Measurements from ENCODE around the gene SLC25A1. TPM values are rescaled to one million over a fixed set of nuclear protein-coding genes. Genes with fewer than 3 reads are reported as not detected.

SLC25A1 gene
- 30.3 TPM for total RNA-seq

DNA sequence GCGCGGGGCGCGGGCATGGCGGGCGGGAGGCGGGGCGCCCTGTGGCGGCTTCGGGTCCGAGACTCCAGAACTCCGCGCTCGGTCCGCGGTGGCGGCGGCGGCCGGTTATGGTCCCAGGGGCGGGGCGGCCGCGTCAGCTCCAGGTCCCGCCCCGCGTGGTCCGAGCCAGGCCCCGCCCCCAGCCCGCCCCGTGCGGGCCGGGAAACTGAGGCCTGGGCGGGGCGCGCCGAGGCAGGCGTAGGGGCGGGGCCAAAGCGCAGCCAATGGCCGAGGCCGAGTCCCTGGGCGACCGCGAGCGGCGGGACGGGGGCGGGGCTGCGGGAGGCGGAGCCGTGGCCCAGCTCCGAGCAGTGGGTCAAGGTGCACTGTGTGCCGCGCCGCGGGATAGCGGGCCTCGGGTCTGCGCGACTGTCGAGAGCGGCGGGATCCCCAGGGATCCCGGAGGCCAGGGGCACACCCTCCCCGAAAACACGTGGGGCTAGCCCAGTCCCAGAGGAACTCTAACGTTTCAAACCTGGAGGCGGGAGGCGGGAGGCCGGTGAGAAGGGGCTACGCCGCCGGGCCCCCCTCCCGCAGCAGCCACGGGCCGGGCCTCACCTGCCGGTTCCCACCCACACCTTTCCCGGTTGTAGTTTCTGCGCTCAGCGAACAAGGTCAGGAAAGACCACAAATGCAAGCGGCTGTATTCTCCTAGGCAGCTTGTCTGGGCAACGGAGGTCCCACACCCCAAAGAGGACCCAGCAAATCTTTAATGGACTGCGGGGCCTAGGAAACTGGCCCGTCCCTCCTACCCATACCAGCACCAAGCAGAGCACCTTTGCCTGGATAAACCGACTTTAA lies at the start of gene SLC25A1:
SLC25A1 (minus strand) TSS at position 80 of the 840 bp plus-strand sequence; CDS start at position 17, 63 bp downstream.
- DNase-seq: peak; percentile 91

DNA sequence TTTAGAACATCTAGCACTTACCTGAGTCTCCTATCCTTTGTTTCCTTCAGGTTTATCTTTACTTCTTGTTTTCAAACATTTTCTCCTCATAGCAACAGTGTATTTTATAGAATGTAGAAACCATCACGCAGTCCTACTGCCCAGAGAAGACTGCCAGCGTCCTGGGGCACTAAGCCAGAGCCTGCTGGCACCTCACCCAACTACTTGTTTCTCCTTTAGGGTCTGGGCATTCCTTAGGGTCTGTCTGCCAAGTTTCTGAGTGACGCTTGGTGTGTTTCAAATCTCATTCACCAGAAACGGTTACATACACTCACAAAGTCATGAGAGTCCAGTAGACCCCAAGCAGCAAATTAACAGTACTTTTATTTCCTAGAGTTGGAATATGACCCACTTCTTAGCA lies 49.6 kb upstream of the SLC25A1 start:
- no peak for DNase-seq

DNA sequence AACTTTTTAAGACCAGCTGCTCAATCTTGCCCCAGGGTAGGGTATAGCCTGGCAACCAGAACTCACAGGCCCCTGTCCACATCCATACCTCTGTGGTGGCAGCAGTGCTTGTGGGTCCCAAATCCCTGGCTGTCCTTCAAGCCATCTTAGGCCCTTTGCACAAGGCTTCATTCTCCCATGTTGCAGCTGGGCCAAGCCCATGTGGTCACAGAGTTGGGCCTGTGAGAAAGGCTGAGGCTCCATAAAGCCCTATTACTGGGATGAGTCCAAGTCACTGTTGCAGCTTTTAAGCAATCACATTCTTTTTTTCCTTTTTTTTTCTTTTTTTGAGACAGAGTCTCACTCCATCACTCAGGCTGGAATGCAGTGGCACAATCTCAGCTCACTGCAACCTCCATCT lies 47.9 kb upstream of the SLC25A1 start:
- no peak for DNase-seq

DNA sequence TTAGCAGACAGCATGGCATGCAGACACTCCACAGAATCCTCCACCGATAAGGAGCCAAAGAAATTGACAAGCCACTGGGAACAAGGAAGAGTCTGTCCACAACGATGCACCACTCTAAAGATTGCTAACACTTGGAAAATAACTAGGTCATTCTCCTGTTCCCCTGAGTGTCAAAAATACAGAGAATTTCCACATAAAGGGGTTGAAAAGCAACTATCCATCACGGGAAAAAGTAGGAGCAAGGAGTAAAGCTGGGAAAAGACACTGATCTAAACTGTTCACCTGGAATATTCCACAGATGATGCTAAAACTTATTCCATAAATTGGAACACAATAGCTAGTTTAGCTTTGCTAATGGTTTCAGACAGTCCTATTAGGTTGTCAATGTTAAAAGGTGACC lies 47.0 kb upstream of the SLC25A1 start:
- no peak for DNase-seq

DNA sequence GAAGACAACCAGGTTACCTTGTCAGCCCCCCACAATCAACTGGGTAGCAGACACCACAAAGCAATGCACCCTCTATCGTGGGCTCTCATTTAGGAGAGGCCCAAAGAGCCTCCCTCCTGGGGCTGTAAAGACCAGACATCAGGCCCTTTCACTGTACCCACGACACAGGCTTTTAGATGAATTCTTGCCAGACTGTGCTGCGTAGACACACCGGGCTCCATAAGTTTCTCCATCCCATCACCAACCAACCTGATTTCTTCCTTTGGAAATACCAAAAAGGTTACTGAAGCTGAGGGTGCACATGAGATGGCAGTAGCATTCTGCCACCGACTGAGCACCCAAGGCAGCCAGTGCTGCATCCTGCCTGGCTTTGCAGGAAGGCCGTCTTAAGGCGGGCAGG lies 46.4 kb upstream of the SLC25A1 start:
- no peak for DNase-seq

DNA sequence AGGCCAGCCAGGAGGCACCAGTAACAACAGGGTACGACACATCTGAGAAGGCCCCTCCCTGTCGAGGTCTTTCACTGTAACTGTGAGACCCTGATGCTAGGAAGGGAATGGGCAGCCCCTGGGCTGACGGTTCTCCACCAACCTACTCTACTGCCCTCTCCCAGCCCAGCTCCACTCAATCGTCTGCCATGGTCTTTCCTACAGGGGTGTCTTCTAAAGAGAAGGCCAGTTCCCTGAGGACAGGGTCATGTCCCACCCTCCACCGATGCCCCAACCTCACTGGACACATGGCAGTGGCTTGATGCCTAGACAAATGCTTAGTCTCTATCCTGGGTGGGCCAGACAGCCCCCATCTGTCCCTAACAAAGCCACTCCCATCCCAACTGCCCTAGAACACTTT lies 46.0 kb upstream of the SLC25A1 start:
- no peak for DNase-seq

DNA sequence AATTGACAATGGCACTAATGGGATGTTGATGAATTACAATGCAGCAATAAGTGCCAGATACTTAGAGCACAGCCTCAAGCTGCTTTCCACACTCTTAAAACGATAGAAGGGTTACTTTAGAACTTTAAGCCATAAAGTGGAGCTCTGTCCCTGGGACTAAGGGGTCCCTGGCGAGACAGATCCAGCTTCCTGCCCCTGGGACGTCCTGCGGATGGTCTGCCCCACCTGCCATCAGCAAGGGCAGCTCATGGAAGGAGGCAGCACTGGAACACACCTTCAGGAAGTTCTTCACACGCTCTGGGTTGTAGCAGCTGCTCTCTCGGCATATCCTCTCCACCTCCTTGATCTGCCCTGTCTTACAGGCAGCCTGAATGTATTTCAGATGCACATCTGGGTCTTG lies 45.1 kb upstream of the SLC25A1 start:
- DNase-seq: no peak

DNA sequence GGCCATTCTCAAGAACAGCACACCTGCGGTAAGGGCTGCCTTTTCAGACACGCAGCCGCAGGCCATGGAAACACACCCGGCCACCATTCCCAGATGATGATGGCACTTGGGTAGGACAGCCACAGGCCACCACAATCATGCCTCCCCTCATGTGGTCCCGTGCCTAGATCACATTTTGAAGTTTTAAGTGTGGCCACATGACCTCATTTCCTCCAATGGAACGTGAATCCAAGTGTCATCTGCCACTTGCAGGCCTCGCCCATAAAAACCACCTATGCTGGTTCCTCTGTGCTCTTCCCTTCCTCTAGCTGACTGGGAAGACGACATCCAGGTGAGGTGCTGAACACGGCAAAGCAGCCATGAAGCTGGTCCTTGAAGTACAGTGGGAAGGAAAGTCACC lies 44.6 kb upstream of the SLC25A1 start:
- DNase-seq: no peak

DNA sequence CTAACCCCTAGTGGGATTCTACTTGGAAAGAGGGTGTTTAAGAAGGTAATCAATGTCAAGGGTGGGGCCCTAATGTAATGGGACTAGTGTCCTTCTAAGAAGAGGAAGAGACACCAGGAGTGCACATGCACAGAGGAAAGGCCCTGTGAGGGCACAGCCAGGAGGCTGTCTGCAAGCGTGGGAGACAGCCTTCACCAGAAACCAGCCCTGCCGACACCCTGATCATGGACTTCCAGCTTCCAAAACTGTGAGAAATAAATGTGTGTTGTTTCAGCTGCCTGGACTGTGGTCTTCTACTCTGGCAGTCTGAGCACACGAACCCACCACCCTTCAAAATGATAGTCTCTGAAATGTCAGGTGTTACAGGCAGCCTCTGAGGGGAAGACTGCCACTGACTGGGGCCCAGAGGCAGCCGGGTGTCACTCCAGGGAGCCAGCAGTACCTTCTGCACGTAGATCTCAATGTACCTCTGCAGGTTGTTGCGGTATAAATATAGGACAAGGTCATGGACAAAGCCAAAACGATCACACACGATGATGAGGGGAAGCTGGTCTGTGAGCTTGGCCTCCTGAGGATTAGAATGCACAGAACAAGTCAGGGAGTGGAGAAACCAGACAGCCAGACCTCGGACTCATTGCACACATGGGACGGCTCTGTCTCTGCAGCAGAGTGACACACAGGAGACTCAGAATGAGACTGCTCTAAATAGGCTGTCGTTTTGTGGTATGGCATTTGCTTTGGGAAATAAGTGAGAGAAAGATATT lies 43.9 kb upstream of the SLC25A1 start:
- DNase-seq: no peak

DNA sequence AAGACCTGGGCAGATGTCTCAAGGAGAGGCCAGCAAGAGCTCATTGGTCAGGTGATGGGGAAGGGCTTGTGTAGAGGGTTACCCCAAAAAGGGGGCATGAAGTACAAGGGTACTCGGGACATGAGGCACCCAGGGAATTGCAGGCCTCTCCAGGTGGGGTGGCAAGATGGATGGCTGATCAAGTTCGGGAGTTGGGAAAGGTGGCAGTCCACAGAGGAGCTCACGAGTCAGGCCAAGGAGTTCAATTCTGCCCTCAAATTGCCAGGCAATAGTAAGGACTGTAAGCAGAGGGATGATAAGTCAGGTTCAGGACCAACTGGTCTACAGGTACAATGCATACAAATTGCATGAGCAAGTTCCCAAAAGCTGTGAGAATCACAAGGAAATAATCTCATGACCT lies 42.3 kb upstream of the SLC25A1 start:
- DNase-seq: no peak

DNA sequence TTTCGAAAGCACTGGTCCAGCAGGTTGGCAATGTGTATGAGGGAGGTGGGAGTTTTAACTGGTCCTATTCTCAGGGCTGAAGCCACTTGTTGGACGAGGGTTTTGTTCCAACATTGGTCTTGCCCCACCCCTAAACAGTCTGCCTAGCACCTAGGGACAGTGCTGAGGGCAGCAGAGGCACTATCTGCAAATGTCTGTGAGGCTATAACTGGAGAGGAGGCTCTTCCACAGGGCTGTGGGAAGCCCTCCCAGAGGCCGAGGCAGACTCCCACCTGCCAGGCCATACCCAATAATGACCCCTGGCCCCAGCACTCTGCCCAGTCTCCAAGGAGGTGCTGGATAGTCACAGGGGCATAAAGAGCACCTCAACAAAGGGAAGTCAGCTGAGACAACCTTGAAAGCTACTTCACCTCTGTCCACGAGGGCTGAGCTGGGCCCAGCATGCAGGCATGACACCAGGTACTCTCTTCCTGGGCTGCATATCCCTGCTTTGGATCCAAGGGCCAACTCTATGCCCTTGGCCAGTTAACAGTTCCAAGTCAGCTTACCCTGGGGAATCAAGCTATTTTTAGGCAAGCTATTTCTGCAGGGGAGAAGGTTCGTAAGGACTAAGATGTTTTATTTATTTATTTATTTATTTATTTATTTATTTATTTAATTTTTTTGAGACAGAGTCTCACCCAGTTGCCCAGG lies 40.2 kb upstream of the SLC25A1 start:
- DNase-seq: no peak

DNA sequence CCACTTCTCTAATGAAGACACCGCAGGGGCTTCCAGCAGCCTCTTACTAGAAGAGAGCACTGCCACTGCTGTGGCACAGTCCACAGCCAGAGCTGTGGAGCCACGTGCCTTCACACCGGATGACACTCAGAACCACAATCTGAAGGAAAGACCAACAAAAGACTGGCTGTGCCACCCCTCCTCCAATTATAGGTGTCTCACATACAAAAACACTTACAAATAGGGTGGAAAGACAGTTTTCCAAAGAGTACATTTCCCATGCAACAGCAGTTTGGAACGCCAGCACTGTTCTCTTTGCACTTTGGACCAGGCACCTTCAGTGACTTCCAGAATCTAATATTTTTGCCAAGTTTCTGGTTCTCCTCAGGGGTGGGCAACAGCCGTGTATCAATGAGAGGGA lies 38.0 kb upstream of the SLC25A1 start:
- no peak for DNase-seq

DNA sequence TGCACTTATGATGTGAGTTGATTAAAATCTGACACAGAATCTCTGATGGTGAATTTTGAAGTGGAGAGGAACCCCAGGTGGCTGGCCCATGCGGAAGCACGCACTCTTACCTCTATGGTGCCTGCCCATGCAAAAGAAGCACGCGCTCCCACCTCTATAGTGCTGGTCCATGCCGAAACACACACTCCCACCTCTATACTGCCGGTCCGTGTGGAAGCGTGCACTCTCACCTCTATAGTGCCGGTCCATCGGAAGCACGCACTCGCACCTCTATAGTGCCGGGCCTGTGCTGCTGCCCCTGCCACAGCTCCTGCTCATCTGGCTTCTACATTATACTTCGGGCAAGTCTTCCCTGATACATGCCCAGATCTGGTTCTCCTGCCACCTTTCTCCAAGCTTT lies 36.8 kb upstream of the SLC25A1 start:
- DNase-seq: no peak

DNA sequence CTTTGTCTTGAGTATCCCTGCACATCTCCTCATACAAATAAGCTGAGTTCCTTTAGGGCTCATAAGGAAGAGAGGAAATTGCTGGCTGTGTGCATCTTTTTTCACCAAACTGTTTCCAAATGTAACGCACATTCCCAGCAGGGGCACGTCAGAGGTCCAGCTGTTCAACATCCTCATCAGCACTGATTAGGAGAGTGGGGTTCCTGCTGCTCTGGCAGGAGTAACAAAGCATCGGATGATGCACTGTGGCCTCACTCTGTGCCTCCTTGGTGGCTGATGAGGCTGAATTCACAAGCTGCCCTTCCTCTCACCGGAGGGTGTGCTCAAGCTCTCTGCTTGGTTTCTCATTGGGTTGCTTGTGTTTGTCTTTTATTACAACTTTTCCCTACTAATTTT lies 35.5 kb upstream of the SLC25A1 start:
- DNase-seq: no peak

DNA sequence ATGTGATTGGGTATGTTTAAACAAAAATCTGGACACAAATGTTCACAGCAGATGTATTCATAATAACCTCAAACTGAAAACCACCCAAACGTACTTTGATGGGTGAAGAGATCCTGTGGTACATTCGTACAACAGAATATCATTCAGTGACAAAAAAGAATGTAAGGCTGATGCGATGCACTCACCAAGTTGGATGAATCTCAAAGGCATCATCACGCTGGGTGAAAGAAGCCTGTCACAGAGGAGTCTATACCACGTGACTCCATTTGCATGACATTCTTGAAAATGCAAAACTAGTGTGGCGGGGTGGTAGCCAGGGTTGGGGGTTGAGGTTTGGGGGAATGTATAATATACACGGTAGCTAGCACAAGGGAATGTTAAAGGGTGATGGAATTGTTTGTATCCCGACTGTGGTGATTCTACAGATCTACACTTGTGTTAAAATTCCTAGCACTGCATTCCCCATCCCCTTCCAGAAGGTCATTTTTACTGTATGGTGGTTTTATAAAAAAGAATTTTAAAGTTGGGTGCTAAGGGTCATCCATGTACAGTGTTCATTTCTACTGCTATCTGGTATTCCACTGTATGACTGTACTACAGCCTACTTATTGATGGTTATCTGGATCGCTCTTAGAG lies 35.0 kb upstream of the SLC25A1 start:
- DNase-seq: no peak

DNA sequence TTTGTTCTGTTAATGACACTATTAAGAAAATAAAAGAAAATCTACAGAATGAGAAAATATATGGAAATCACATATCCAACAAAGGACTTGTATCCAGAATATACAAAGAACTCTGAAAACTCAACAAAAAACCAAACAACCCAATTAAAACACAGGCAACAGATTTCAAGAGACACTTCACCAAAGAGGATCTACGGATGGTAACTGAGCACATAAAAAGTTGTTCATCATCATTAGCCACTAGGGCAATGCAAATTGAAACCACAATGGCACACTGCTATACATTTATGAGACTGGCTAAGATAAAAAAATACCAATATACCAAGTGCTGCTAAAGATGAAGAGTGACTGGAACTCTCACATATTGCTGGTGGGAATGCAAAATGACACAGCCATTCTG lies 34.5 kb upstream of the SLC25A1 start:
- DNase-seq: no peak

DNA sequence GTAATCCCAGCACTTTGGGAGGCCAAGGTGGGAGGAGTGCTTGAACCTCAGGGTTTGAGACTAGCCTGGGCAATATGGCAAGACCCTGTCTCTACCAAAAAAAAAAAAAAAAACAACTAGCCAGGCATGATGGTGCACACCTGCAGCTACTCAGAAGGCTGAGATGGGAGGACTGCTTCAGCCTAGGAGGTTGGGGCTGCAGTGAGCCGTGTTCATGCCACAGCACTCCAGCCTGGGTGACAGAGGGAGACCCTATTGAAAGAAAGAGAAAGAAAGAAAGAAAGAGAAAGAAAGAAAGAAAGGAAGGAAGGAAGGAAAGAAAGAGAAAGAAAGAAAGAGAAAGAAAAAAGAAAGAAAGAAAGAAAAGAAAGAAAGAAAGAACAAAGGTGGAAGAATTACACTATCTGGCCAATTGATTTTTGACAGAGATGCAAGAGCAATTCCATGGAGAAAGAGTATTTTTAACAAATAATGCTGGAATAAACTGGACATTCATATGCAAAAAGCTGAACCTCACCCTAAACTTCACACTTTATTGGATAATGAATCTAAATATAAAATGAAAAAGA lies 33.9 kb upstream of the SLC25A1 start:
- no peak for DNase-seq

DNA sequence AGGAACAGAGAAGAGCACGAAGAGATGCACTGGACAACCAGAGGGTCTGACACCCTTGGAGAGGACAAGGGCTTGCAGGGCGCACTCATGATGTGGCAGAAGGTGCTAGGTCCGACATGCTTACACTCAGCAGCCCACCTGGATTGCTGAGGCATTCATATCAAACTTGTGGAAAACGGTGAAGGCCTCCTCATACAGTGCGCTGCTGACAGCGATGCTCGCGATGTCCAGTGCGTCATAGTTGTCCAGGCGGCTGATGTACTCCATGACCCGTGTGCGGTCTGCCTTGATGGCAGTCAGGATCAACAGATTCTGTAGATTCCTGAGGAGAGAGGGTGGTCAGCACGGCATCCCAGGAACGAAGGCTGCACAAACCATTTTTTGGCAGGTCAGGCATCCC lies 31.7 kb upstream of the SLC25A1 start:
- no peak for DNase-seq

DNA sequence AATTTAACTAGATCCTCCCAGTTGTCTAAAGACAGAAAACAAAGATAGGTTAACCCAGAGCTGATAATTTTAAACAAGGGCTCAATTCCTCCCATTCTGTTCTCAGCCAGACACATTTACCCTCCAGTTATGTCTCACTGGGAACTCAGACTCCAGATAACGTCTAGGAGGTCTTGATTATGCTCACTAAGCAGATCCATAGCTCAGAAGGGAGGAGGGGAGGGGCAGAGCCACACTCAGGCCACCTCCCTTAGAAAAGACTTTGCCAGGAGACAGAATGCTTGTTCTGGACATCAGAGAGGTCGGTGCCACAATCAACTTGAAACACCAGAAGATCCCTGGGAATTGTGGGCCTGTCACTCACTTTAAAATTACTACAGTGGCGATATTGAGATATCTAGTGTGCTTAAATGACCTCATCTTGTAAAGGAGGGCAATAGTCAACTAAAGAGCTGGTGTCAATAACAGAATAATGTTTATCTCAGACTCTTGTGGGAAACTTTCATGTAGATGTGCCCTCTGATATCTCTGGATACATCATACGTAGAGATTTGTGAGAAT lies 29.8 kb upstream of the SLC25A1 start:
- no peak for DNase-seq

DNA sequence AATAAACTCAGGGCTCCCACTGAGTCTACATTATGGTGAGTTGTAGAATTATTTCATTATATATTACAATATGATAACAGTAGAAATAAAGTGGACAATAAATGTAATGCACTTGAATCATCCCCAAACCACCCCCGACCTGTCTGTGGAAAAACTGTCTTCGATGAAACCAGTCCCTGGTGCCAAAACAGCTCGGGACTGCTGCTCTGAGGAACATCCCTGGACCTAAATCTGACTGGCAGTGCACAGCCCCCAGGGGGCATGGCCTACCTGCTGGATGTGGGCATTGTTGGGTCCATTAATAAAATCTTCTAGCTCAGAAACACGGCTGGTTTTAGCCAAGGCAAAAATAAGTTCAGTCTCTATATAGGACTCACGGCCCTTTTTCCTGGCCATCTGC lies 29.3 kb upstream of the SLC25A1 start:
- DNase-seq: no peak

DNA sequence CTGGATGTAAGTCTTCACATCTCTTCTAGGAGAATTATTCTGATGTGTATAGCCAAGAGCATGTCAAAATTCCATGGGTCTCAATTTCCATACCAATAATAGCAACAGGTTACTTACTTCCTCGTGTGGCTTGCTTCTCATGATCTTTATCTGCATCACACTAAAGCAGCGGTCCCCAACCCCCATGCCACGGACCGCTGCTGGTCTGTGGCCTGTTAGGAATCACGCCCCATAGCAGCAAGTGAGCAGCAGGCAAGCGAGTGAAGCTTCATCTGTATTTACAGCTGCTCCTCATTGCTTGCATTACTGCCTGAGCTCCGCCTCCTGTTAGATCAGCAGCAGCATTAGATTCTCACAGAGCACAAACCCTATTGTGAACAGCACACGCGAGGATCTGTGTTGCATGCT lies 28.9 kb upstream of the SLC25A1 start:
- no peak for DNase-seq

DNA sequence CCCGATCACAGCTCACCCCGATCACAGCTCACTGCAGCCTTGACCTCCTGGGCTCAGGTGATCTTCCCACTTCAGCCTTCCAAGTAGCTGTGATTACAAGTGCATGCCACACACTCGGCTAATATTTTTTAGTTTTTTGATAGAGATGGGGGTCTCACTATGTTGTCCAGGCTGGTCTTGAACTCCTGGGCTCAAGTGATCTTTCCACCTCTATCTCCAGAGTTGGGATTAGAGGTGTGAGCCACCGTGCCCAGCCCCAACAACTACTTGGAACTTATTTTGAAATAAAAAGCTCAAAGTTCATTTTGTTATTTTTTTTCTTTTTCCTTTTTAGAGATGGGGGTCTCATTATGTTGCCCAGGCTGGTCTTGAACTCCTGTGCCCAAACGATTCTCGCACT lies 27.8 kb upstream of the SLC25A1 start:
- DNase-seq: no peak
